Thyroid gland (tissue), 4 donors: ENCODE data around the gene PAK2. TPM values are rescaled to one million over a fixed set of nuclear protein-coding genes. Genes with fewer than 3 reads are reported as not detected.

Experiments used
- DNase-seq, 2 donors: peaks; one replicate each; pipeline ENCODE4 v3.0.0-alpha.2; 2019
- H3K27ac ChIP-seq, 3 donors: fragments of 200-600 bp; sonication (generic); 1 replicate in 2 of 3; 2 replicates in 1 of 3; pipeline ENCODE4 v1.5.1; 2016 to 2019; ENCODE audit warnings: mild to moderate bottlenecking in 1 of 3, moderate library complexity in 1 of 3
- H3K27me3 ChIP-seq: fragments of 200-600 bp; sonication (generic); one replicate; pipeline ENCODE4 v1.5.1; 2019
- H3K36me3 ChIP-seq, 2 donors: fragments of 200-600 bp; sonication (generic); one replicate each; pipeline ENCODE4 v1.5.1; 2016 to 2019
- H3K4me1 ChIP-seq, 2 donors: fragments of 200-600 bp; sonication (generic); one replicate each; pipeline ENCODE4 v1.5.1; 2017 to 2019
- H3K4me3 ChIP-seq, 3 donors: fragments of 200-600 bp; sonication (generic); replicated peaks in 1 of 3; 1 replicate in 2 of 3; 2 replicates in 1 of 3; pipeline ENCODE4 v1.5.1; 2016; ENCODE audit warnings: mild to moderate bottlenecking in 1 of 3
- H3K9me3 ChIP-seq: fragments of 200-600 bp; sonication (generic); one replicate; pipeline ENCODE4 v1.5.1; 2017
- POLR2A ChIP-seq, 2 donors: fragments of 450-650 bp; IDR thresholded peaks; one replicate each; pipeline ENCODE4 v1.6.1; 2017; ENCODE audit warnings: antibody characterized with exemption in 2 of 2, mild to moderate bottlenecking in 2 of 2, moderate library complexity in 1 of 2
- WGBS, 2 donors: methylation state at CpG; one replicate each; pipeline ENCODE4 v1.1.5; 2017; 5-methylcytosine and 5-hydroxymethylcytosine counted together
- intact Hi-C: fragments of 100-400 bp; cut with DNase I; formaldehyde crosslinking; loops from one replicate; pipeline ENCODE4 v1.15.1; 2023
- total RNA-seq, 4 donors: library from RNA; depleted of rRNA; stranded (reverse); fragments of >200 nt; gene quantifications; one replicate each; pipeline ENCODE4 v1.2.3, GENCODE V29; 2016
- TF ChIP-seq, protein P1 (sequence below), 6 experiments: fragments of 200-600 bp in 3 of 6; fragments of 450-650 bp in 3 of 6; sonication (generic) in 3 of 6; IDR thresholded peaks; one replicate each; pipeline ENCODE4 v1.5.1; 2016 to 2019; ENCODE audit warnings: antibody characterized with exemption in 6 of 6, mild to moderate bottlenecking in 2 of 6, inconsistent platforms in 1 of 6, moderate library complexity in 1 of 6

PAK2 gene
- total RNA-seq, 4 donors from 2014 or later: 29.9 to 43.8 (median 39.0) TPM

DNA sequence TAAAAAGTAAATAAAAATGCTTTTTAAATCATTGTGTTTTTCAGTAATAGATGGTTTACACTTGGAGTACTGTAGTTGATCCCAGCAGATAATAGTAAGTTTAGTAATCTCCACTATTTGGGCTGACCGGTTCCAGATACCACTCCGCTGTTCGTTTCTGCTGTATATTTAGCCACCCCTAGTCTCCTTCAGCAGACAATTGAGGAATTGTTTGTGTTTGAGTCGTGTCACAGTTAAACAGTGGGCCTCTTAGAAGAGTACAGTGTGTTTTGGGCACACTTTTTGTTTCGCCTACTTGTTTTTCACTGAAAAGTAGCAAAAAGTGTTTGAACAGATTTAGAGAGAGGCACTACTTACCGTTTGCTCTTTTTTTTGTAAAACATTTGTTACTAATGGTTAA lies 33.2 kb downstream of the PAK2 start:
- TF ChIP-seq, protein P1, sequence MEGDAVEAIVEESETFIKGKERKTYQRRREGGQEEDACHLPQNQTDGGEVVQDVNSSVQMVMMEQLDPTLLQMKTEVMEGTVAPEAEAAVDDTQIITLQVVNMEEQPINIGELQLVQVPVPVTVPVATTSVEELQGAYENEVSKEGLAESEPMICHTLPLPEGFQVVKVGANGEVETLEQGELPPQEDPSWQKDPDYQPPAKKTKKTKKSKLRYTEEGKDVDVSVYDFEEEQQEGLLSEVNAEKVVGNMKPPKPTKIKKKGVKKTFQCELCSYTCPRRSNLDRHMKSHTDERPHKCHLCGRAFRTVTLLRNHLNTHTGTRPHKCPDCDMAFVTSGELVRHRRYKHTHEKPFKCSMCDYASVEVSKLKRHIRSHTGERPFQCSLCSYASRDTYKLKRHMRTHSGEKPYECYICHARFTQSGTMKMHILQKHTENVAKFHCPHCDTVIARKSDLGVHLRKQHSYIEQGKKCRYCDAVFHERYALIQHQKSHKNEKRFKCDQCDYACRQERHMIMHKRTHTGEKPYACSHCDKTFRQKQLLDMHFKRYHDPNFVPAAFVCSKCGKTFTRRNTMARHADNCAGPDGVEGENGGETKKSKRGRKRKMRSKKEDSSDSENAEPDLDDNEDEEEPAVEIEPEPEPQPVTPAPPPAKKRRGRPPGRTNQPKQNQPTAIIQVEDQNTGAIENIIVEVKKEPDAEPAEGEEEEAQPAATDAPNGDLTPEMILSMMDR (IDR thresholded peaks at IDR 0.05): no peak
- no peak for TF ChIP-seq POLR2A (IDR thresholded peaks at IDR 0.05)
- 27 to 56% methylated on average over 6 of the region's 6 CpGs for whole genome bisulfite sequencing, 2 donors
- Histone ChIP-seq H3K4me3 (no peak overlapping the region), H3K27ac (no peak overlapping the region), H3K9me3 (no peaks in the 10 kb centered on the region), H3K4me1 (peaks cover 17 to 27% of the 10 kb centered on the region in 2 donors), H3K27me3 (no peaks in the 10 kb centered on the region), H3K36me3 (no peaks in the 10 kb centered on the region)
- no peak for DNase-seq
- intact Hi-C loops: no loop called here

DNA sequence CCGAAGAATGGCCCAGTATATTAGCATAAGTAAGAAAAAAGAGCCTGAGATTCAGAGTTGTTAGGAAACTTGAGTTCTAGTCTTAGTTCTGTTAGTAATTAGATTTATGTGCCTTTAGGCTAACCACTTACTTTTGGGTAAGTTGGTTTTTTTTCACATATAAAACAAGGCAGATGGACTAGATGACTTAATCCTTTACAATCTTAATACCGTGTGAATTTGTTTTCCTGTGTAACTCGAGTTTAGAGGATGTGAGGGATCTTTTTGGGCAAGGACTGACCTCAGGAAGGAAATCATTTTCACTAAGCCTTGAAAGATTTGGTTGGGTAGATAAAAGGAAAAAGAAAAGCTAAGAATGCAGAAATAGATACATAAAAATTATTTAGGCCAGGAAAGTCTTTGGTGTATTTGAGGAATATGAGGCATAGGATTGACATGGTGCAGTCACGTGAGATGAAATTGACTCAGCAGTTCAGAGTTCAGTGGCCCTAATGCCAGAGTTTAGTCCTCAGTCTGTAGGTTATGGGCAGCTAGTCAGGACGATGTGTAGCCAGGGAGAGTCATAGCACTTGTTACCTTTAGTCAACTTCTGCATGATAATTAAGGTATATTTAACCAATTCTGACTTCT lies 34.6 kb downstream of the PAK2 start:
- Histone ChIP-seq H3K4me3 (no peak overlapping the region), H3K9me3 (no peaks in the 10 kb centered on the region), H3K27ac (no peak overlapping the region), H3K27me3 (no peaks in the 10 kb centered on the region), H3K4me1 (peaks cover 17 to 27% of the 10 kb centered on the region in 2 donors), H3K36me3 (no peaks in the 10 kb centered on the region)
- TF ChIP-seq, protein P1 (IDR thresholded peaks at IDR 0.05): no peak
- no peak for TF ChIP-seq POLR2A (IDR thresholded peaks at IDR 0.05)
- no peak for DNase-seq
- 72 to 78% methylated on average over 5 of the region's 5 CpGs for WGBS, 2 donors
- intact Hi-C loops: no loop called here

GRCh38 chr3:196774848-196775422 lies 35.3 kb downstream of the PAK2 start:
- DNase-seq: no peak
- Histone ChIP-seq H3K4me1 (peaks cover 17 to 27% of the 10 kb centered on the region in 2 donors), H3K27me3 (no peaks in the 10 kb centered on the region), H3K4me3 (no peak overlapping the region), H3K36me3 (no peaks in the 10 kb centered on the region), H3K9me3 (no peaks in the 10 kb centered on the region), H3K27ac (no peak overlapping the region)
- intact Hi-C loops: no loop called here
- 96 to 97% methylated on average over 6 of the region's 6 CpGs for WGBS, 2 donors
- TF ChIP-seq POLR2A (IDR thresholded peaks at IDR 0.05): no peak
- TF ChIP-seq, protein P1 (IDR thresholded peaks at IDR 0.05): no peak

DNA sequence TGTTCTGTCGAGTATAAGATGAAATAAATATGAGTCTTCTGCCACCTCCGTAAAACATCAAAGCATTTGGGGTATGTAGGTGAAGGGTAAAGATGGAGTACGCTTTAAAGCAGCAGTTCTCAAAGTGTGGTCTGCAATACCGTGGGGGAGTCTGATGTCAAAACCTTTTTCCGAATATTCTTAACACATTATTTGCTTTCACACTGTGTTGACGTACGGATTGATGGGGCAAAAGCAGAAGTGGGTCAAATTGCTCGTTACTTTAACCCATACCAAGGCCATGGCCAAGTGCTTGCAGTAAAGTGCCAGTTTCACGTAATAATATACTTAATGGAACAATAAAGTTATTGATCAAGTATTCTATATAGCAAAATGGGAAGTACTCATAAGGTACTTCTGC lies 36.3 kb downstream of the PAK2 start:
- intact Hi-C loops: no loop called here

DNA sequence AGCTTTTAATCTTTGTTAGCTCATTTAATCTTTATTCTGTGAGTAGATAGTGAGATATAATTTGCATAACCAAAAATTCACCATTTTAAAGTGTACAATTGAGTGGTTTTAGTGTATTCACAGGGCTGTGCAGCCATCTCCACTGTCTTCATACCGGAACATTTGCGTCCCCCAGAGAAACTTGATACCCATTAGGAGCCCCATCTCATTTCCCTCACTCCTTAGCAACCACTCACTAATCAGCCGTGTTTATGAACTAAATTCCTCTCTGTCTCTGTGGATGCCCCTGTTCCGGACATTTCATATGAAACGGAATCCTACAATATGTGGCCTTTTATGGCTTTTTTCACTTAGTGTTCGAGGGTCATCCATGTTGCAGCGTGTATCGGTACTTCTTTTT lies 38.2 kb downstream of the PAK2 start:
- TF ChIP-seq POLR2A (IDR thresholded peaks at IDR 0.05): no peak
- TF ChIP-seq, protein P1 (IDR thresholded peaks at IDR 0.05): no peak
- no peaks in the 10 kb centered on the region for H3K36me3 ChIP-seq
- 91% methylated on average over 8 of the region's 8 CpGs for WGBS, 2 donors
- no peaks in the 10 kb centered on the region for H3K9me3 ChIP-seq
- H3K4me1 ChIP-seq: peaks cover 7 to 18% of the 10 kb centered on the region in 2 donors
- no peak for DNase-seq
- H3K4me3 ChIP-seq: no peak overlapping the region
- H3K27me3 ChIP-seq: no peaks in the 10 kb centered on the region
- intact Hi-C loops: no loop called here
- no peak overlapping the region for H3K27ac ChIP-seq

More for the DNA sequence above, 36.3 kb downstream of the PAK2 start:
- Histone ChIP-seq H3K9me3 (no peaks in the 10 kb centered on the region), H3K4me3 (no peak overlapping the region), H3K27me3 (no peaks in the 10 kb centered on the region), H3K27ac (no peak overlapping the region), H3K36me3 (no peaks in the 10 kb centered on the region), H3K4me1 (peaks cover 17 to 27% of the 10 kb centered on the region in 2 donors)
- TF ChIP-seq, protein P1 (IDR thresholded peaks at IDR 0.05): no peak
- TF ChIP-seq POLR2A (IDR thresholded peaks at IDR 0.05): no peak
- WGBS, 2 donors: 95 to 97% methylated on average over 9 of the region's 9 CpGs
- no peak for DNase-seq
